Left ventricle myocardium superior (tissue), 1 donor: ENCODE results near the gene ST8SIA4. TPM values are rescaled to one million over a fixed set of nuclear protein-coding genes. Genes with fewer than 3 reads are reported as not detected.

Source experiments
- ATAC-seq: fragments of 200-7000 bp; cut with Tn5 transposase; one replicate; pipeline ENCODE4 v1.9.1; 2020; ENCODE audit warnings: mild to moderate bottlenecking, moderate library complexity
- DNase-seq: peaks from one replicate; pipeline ENCODE4 v3.0.0-alpha.2; 2020
- intact Hi-C: fragments of 100-400 bp; cut with micrococcal nuclease; formaldehyde crosslinking; loops from one replicate; pipeline ENCODE4 v1.11.0; 2022
- microRNA-seq: library from miRNA; unstranded; fragments of <30 nt; microRNA quantifications from one replicate; pipeline ENCODE4 v1.2.0, GENCODE V29; 2020; ENCODE audit warnings: borderline number of aligned reads
- total RNA-seq: library from RNA; stranded (reverse); fragmentation: NEBNext Ultra II Directional; extraction: Animal tissue kit (Norgen Biotek cat#: 25700); gene quantifications from one replicate; pipeline ENCODE4 v1.2.1, GENCODE V29; 2021
- donor health status: DM: no; HTN: yes; CAD: no; lungs with severe emphysema.

Gene ST8SIA4
- total RNA-seq, 1 donor from 2014 or later: 5.4 TPM

- DNase-seq (no peak), ATAC-seq (no peak)
- intact Hi-C loops: no loop called here
These were observed 145.5 kb downstream of the ST8SIA4 start for GRCh38 chr5:100757618-100758017.

Small RNA genes lying within 50 kb of the gene (microRNA-seq; reads per million reads assigned to microRNA genes)
- not detected for gene MIR548P
